ENCODE measurements around the gene HSP90AB1.

HSP90AB1 gene

GRCh38 chr6:44253307-44254101 lies 6.6 kb downstream of the HSP90AB1 start:
- DNase-seq (ENCODE audit: low read depth), result peak; percentile 60
- Histone ChIP-seq H3K36me3 (ENCODE audit: control insufficient read depth, insufficient read depth, low read length, severe bottlenecking) (peaks cover 74% of the 10 kb centered on the region), H3K9me3 (ENCODE audit: control insufficient read depth, low read length) (no peaks in the 10 kb centered on the region)

GRCh38 chr6:44254191-44255104 lies 7.5 kb downstream of the HSP90AB1 start:
- H3K36me3 ChIP-seq (ENCODE audit: control insufficient read depth, insufficient read depth, low read length, severe bottlenecking), result peaks cover 65% of the 10 kb centered on the region
- DNase-seq (ENCODE audit: low read depth), result no peak

More at GRCh38 chr6:44253307-44254101, 6.6 kb downstream of the HSP90AB1 start:
- H3K4me3 ChIP-seq (ENCODE audit: low read length), result no peak overlapping the region
- peak overlapping the region; percentile 37 for H3K9ac ChIP-seq (ENCODE audit: low read length)
- H3K4me1 ChIP-seq (ENCODE audit: control insufficient read depth, insufficient read depth, low read length), result peaks cover 29% of the 10 kb centered on the region
- no peaks in the 10 kb centered on the region for H3K27me3 ChIP-seq (replicated peaks; ENCODE audit: control insufficient read depth, insufficient read depth, low read length)

GRCh38 chr6:44255105-44255808 lies 8.4 kb downstream of the HSP90AB1 start:
- no peaks in the 10 kb centered on the region for H3K27me3 ChIP-seq (replicated peaks; ENCODE audit: control insufficient read depth, insufficient read depth, low read length)
- peaks cover 15% of the 10 kb centered on the region for H3K4me1 ChIP-seq (ENCODE audit: control insufficient read depth, insufficient read depth, low read length)
- no peak for DNase-seq (ENCODE audit: low read depth)
- no peak overlapping the region for H3K4me3 ChIP-seq (ENCODE audit: low read length)
- no peak overlapping the region for H3K9ac ChIP-seq (ENCODE audit: low read length)
- peaks cover 57% of the 10 kb centered on the region for H3K36me3 ChIP-seq (ENCODE audit: control insufficient read depth, insufficient read depth, low read length, severe bottlenecking)
- no peaks in the 10 kb centered on the region for H3K9me3 ChIP-seq (ENCODE audit: control insufficient read depth, low read length)

More at GRCh38 chr6:44254191-44255104, 7.5 kb downstream of the HSP90AB1 start:
- H3K4me3 ChIP-seq (ENCODE audit: low read length), result no peak overlapping the region
- peaks cover 19% of the 10 kb centered on the region for H3K4me1 ChIP-seq (ENCODE audit: control insufficient read depth, insufficient read depth, low read length)
- no peaks in the 10 kb centered on the region for H3K9me3 ChIP-seq (ENCODE audit: control insufficient read depth, low read length)
- H3K9ac ChIP-seq (ENCODE audit: low read length), result peak overlapping the region; percentile 23
- H3K27me3 ChIP-seq (replicated peaks; ENCODE audit: control insufficient read depth, insufficient read depth, low read length), result no peaks in the 10 kb centered on the region

GRCh38 chr6:44255871-44256774 lies 9.2 kb downstream of the HSP90AB1 start:
- H3K9me3 ChIP-seq (ENCODE audit: control insufficient read depth, low read length), result no peaks in the 10 kb centered on the region
- peak overlapping the region; percentile 92 for H3K4me3 ChIP-seq (ENCODE audit: low read length)
- H3K36me3 ChIP-seq (ENCODE audit: control insufficient read depth, insufficient read depth, low read length, severe bottlenecking), result peaks cover 48% of the 10 kb centered on the region
- H3K9ac ChIP-seq (ENCODE audit: low read length), result peak overlapping the region; percentile 94
- peaks cover 15% of the 10 kb centered on the region for H3K4me1 ChIP-seq (ENCODE audit: control insufficient read depth, insufficient read depth, low read length)
- no peak for DNase-seq (ENCODE audit: low read depth)
- no peaks in the 10 kb centered on the region for H3K27me3 ChIP-seq (replicated peaks; ENCODE audit: control insufficient read depth, insufficient read depth, low read length)

- H3K36me3 ChIP-seq (ENCODE audit: control insufficient read depth, insufficient read depth, low read length, severe bottlenecking), result peaks cover 42% of the 10 kb centered on the region
- H3K4me3 ChIP-seq (ENCODE audit: low read length), result peak overlapping the region; percentile 92
- DNase-seq (ENCODE audit: low read depth), result no peak
- peaks cover 15% of the 10 kb centered on the region for H3K4me1 ChIP-seq (ENCODE audit: control insufficient read depth, insufficient read depth, low read length)
- H3K9me3 ChIP-seq (ENCODE audit: control insufficient read depth, low read length), result no peaks in the 10 kb centered on the region
- H3K27me3 ChIP-seq (replicated peaks; ENCODE audit: control insufficient read depth, insufficient read depth, low read length), result no peaks in the 10 kb centered on the region
- H3K9ac ChIP-seq (ENCODE audit: low read length), result peak overlapping the region; percentile 94
Measured at GRCh38 chr6:44256775-44257024, 9.8 kb downstream of the HSP90AB1 start.

GRCh38 chr6:44257025-44257752 lies 10.3 kb downstream of the HSP90AB1 start, which contains the start of gene SLC35B2:
SLC35B2 (minus strand) TSS chr6:44257528; CDS start chr6:44257410, 118 bp downstream.
- peak within 1 kb of the TSS; percentile 92 for H3K4me3 ChIP-seq (ENCODE audit: low read length)
- DNase-seq (ENCODE audit: low read depth), result peak; percentile 88
- H3K36me3 ChIP-seq (ENCODE audit: control insufficient read depth, insufficient read depth, low read length, severe bottlenecking), result peaks cover 38% of the 10 kb centered on the region
- H3K9ac ChIP-seq (ENCODE audit: low read length), result peak within 1 kb of the TSS; percentile 94
- H3K9me3 ChIP-seq (ENCODE audit: control insufficient read depth, low read length), result no peaks in the 10 kb centered on the region
- peaks cover 15% of the 10 kb centered on the region for H3K4me1 ChIP-seq (ENCODE audit: control insufficient read depth, insufficient read depth, low read length)
- H3K27me3 ChIP-seq (replicated peaks; ENCODE audit: control insufficient read depth, insufficient read depth, low read length), result no peaks in the 10 kb centered on the region

GRCh38 chr6:44257753-44258324 lies 10.9 kb downstream of the HSP90AB1 start:
- Histone ChIP-seq H3K4me1 (ENCODE audit: control insufficient read depth, insufficient read depth, low read length) (peaks cover 16% of the 10 kb centered on the region), H3K36me3 (ENCODE audit: control insufficient read depth, insufficient read depth, low read length, severe bottlenecking) (peaks cover 31% of the 10 kb centered on the region), H3K9ac (ENCODE audit: low read length) (peak overlapping the region; percentile 94), H3K4me3 (ENCODE audit: low read length) (peak overlapping the region; percentile 92), H3K9me3 (ENCODE audit: control insufficient read depth, low read length) (no peaks in the 10 kb centered on the region), H3K27me3 (replicated peaks; ENCODE audit: control insufficient read depth, insufficient read depth, low read length) (no peaks in the 10 kb centered on the region)
- no peak for DNase-seq (ENCODE audit: low read depth)

- H3K4me1 ChIP-seq (ENCODE audit: control insufficient read depth, insufficient read depth, low read length), result peaks cover 21% of the 10 kb centered on the region
- H3K36me3 ChIP-seq (ENCODE audit: control insufficient read depth, insufficient read depth, low read length, severe bottlenecking), result peaks cover 26% of the 10 kb centered on the region
- no peak for DNase-seq (ENCODE audit: low read depth)
- no peaks in the 10 kb centered on the region for H3K27me3 ChIP-seq (replicated peaks; ENCODE audit: control insufficient read depth, insufficient read depth, low read length)
- H3K9ac ChIP-seq (ENCODE audit: low read length), result peak overlapping the region; percentile 94
- no peak overlapping the region for H3K4me3 ChIP-seq (ENCODE audit: low read length)
- H3K9me3 ChIP-seq (ENCODE audit: control insufficient read depth, low read length), result no peaks in the 10 kb centered on the region
Measured at GRCh38 chr6:44258325-44258863, 11.5 kb downstream of the HSP90AB1 start.

- Histone ChIP-seq H3K4me1 (ENCODE audit: control insufficient read depth, insufficient read depth, low read length) (peaks cover 27% of the 10 kb centered on the region), H3K27me3 (replicated peaks; ENCODE audit: control insufficient read depth, insufficient read depth, low read length) (no peaks in the 10 kb centered on the region), H3K9me3 (ENCODE audit: control insufficient read depth, low read length) (no peaks in the 10 kb centered on the region), H3K36me3 (ENCODE audit: control insufficient read depth, insufficient read depth, low read length, severe bottlenecking) (peaks cover 20% of the 10 kb centered on the region), H3K9ac (ENCODE audit: low read length) (no peak overlapping the region), H3K4me3 (ENCODE audit: low read length) (no peak overlapping the region)
- DNase-seq (ENCODE audit: low read depth), result no peak
Measured at GRCh38 chr6:44258921-44259320, 12.0 kb downstream of the HSP90AB1 start.

All from adipocyte (in vitro differentiated cells).